Measurements from ENCODE around the gene AVPR2. TPM values are rescaled to one million over a fixed set of nuclear protein-coding genes. Genes with fewer than 3 reads are reported as not detected.

AVPR2 gene
- total RNA-seq, 4 donors from 2014 or later = 1.2 to 7.6 (median 4.5) TPM

DNA sequence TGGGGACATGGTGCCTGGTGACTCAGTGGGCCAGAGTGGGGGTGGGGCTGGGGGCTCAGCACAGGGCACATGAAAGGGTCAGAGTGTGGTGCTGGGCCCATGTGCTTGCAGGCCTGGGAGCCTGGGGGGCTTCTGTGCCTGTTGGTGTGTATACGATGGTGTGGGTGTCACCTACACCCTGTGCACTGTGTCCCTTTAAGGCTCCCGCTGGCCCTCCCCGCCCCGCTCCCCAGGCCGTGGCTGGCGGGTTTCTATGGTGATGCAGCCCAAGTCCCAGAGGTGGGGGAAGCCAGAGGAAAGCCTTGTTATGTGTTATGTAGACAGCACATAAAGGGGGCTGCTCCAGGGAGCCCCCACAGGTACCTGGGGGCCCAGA is 24.0 kb upstream of the AVPR2 start:
- intact Hi-C loops (cut with DNase I) = no loop called here
- Histone ChIP-seq H3K27me3 (peaks cover 0 to 95% (median 27%) of the 10 kb centered on the region in 4 donors), H3K9me3 (no peaks in the 10 kb centered on the region), H3K27ac (replicated peaks in 1 of 4) (no peak overlapping the region), H3K4me3 (no peak overlapping the region), H3K36me3 (no peaks in the 10 kb centered on the region), H3K4me1 (peaks cover 3 to 6% (median 5%) of the 10 kb centered on the region in 4 donors)
- TF ChIP-seq, protein P1, sequence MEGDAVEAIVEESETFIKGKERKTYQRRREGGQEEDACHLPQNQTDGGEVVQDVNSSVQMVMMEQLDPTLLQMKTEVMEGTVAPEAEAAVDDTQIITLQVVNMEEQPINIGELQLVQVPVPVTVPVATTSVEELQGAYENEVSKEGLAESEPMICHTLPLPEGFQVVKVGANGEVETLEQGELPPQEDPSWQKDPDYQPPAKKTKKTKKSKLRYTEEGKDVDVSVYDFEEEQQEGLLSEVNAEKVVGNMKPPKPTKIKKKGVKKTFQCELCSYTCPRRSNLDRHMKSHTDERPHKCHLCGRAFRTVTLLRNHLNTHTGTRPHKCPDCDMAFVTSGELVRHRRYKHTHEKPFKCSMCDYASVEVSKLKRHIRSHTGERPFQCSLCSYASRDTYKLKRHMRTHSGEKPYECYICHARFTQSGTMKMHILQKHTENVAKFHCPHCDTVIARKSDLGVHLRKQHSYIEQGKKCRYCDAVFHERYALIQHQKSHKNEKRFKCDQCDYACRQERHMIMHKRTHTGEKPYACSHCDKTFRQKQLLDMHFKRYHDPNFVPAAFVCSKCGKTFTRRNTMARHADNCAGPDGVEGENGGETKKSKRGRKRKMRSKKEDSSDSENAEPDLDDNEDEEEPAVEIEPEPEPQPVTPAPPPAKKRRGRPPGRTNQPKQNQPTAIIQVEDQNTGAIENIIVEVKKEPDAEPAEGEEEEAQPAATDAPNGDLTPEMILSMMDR (IDR thresholded peaks at IDR 0.05) = no peak
- no CpG with 5 or more reads among the region's 6 CpGs for WGBS
- no peak for DNase-seq (ENCODE audit: extremely low spot score)

DNA sequence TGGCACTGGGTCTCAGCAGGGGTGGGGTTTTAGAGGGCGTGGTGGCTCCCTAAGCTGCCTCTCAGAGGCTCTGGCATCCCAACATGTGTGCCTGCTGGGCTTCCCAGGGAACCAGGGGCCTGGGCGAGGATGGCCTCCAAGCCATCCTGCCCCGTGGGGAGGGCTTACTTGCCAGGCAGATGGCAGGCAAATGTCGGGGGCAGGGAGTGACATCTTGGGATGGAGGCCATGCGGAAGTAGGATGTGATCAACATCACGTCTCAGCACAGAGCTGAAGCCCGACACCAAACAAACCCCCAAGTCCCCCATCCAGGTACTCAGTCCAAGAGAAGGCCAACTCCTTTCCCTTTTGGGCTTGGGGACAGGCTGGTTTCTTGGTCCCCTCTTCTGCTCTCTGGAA is 23.2 kb upstream of the AVPR2 start:
- TF ChIP-seq EP300 (IDR thresholded peaks at IDR 0.05) (no peak), POLR2A (IDR thresholded peaks at IDR 0.05; ENCODE audit: low read depth) (no peak), POLR2AphosphoS5 (IDR thresholded peaks at IDR 0.05) (no peak)
- TF ChIP-seq, protein P1 (IDR thresholded peaks at IDR 0.05) = no peak
- H3K4me3 ChIP-seq = no peak overlapping the region
- WGBS = 84% methylated on average over 4 of the region's 7 CpGs
- intact Hi-C loops (cut with DNase I) = no loop called here
- peaks cover 5 to 14% (median 10%) of the 10 kb centered on the region in 4 donors for H3K4me1 ChIP-seq
- peaks cover 0 to 93% (median 25%) of the 10 kb centered on the region in 4 donors for H3K27me3 ChIP-seq
- H3K9me3 ChIP-seq = no peaks in the 10 kb centered on the region
- peak overlapping the region in 1 of 4 donors; percentile 44 for H3K27ac ChIP-seq (replicated peaks in 1 of 4)
- H3K36me3 ChIP-seq = no peaks in the 10 kb centered on the region
- no peak for DNase-seq (ENCODE audit: extremely low spot score)

DNA sequence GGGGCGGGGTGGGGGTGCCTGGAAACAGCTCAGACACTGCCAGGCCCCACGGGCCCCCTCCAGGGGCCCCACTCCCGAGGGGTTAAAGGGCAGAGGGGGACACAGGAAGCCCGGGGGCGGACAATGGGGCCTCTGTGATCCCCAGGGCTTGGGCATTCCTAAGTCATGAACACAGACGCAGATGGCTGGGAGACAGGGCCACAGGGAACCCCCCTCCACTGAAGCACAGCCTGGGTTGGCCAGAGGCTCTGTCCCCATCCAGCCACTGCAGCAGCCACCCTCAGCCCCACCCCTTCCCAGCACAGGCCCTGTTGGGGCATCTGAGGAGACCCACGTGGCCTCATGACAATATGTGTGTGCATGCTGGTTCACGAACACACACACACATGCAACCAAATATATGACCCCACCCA is 22.4 kb upstream of the AVPR2 start:
- WGBS = 81% methylated on average over 3 of the region's 8 CpGs
- Histone ChIP-seq H3K4me3 (no peak overlapping the region), H3K4me1 (peaks cover 5 to 21% (median 14%) of the 10 kb centered on the region in 4 donors), H3K9me3 (no peaks in the 10 kb centered on the region), H3K27me3 (peaks cover 0 to 94% (median 25%) of the 10 kb centered on the region in 4 donors), H3K27ac (replicated peaks in 1 of 4) (no peak overlapping the region), H3K36me3 (no peaks in the 10 kb centered on the region)
- intact Hi-C loops (cut with DNase I) = no loop called here
- no peak for DNase-seq (ENCODE audit: extremely low spot score)
- no peak for TF ChIP-seq POLR2A (IDR thresholded peaks at IDR 0.05; ENCODE audit: low read depth)
- TF ChIP-seq, protein P1 (IDR thresholded peaks at IDR 0.05) = no peak
- no peak for TF ChIP-seq POLR2AphosphoS5 (IDR thresholded peaks at IDR 0.05)

DNA sequence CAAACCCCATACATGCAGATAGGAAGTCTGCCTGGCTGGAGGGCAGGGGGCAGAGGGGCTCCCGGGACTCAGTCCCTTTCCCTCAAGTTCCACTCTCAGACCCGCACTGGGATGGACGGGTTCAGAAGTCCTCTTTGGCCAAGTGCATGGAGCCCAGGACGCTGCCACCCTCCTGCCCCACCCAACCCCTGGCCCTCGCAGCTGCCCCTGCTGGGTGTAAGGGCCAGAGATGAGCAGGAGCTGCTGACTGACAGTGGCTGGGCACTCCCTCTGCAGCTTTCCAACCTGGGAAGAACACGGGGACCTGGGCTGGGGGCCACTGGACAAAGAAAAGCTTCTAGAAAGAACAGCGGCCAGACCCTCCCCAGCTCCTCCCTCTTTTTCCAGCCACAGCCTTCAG is 21.9 kb upstream of the AVPR2 start:
- no peak overlapping the region for H3K4me3 ChIP-seq
- no peak for DNase-seq (ENCODE audit: extremely low spot score)
- H3K4me1 ChIP-seq = peaks cover 5 to 21% (median 14%) of the 10 kb centered on the region in 4 donors
- no peak for TF ChIP-seq POLR2A (IDR thresholded peaks at IDR 0.05; ENCODE audit: low read depth)
- intact Hi-C loops (cut with DNase I) = no loop called here
- peak overlapping the region in 1 of 4 donors; percentile 26 for H3K27ac ChIP-seq (replicated peaks in 1 of 4)
- no peaks in the 10 kb centered on the region for H3K9me3 ChIP-seq
- peaks cover 0 to 96% (median 25%) of the 10 kb centered on the region in 4 donors for H3K27me3 ChIP-seq
- WGBS = 69% methylated on average over 7 of the region's 7 CpGs
- H3K36me3 ChIP-seq = no peaks in the 10 kb centered on the region

DNA sequence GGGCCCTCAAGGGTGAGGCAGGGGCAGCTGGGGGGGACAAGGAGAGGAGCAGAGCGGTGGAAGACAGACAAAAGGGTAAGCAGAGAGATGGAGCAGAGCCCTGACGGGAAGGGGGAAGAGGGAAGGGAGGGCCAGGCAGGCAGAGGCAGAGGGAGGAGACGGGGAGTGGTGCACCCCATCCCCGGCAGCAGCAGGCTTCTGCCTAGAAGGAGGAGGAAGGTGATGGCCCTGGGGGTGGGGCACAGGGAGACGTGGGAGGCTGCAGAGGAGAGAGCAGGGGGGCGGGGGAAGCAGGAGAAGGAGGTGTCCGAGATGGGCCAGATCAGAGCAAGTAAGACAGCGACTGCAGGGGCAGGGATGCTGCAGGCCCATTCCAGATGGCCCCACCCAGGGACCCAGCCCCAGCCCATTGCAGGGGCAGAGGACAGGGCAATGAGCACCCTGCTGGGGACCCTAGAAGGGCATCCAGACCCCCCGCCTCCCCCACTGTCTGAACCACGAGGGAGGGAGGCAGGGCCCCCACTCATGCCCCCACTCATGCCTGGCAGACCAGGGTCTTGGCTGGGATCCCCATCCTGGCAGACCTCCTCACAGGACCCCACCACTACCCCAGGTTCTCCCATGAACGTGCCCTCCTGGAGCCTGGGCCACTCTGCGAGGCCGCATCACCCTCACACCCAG is 21.2 kb upstream of the AVPR2 start:
- H3K9me3 ChIP-seq = no peaks in the 10 kb centered on the region
- peak overlapping the region in 2 of 4 donors; percentile 12 to 14 for H3K4me3 ChIP-seq
- no peak for DNase-seq (ENCODE audit: extremely low spot score)
- intact Hi-C loops (cut with DNase I) = no loop called here
- TF ChIP-seq EP300 (IDR thresholded peaks at IDR 0.05) (no peak), POLR2AphosphoS5 (IDR thresholded peaks at IDR 0.05) (no peak), POLR2A (IDR thresholded peaks at IDR 0.05; ENCODE audit: low read depth) (no peak)
- TF ChIP-seq, protein P1 (IDR thresholded peaks at IDR 0.05) = no peak
- no peaks in the 10 kb centered on the region for H3K36me3 ChIP-seq
- 54% methylated on average over 10 of the region's 13 CpGs for WGBS
- H3K27ac ChIP-seq (replicated peaks in 1 of 4) = peak overlapping the region in 2 of 4 donors; percentile 22 to 31
- H3K4me1 ChIP-seq = peaks cover 5 to 21% (median 14%) of the 10 kb centered on the region in 4 donors
- peaks cover 0 to 89% (median 29%) of the 10 kb centered on the region in 4 donors for H3K27me3 ChIP-seq

All from esophagus muscularis mucosa (tissue), 4 donors.